MM.1S (cell line): ENCODE results near the gene MYL10.

Experiments
- EZH2 ChIP-seq: fragments of 300-600 bp; sonication (generic); optimal IDR thresholded peaks from 2 replicates; pipeline ENCODE3; 2017; ENCODE audit warnings: low read depth, mild to moderate bottlenecking, antibody characterized with exemption, low read length, mixed read lengths
- EZH2phosphoT487 ChIP-seq: fragments of 300-600 bp; sonication (generic); IDR thresholded peaks from 2 replicates; pipeline ENCODE4 v1.6.1; 2018; ENCODE audit warnings: antibody characterized with exemption, low read length
- TF ChIP-seq, protein P1 (sequence below): fragments of 300-600 bp; sonication (generic); IDR thresholded peaks from 2 replicates; pipeline ENCODE4 v1.5.1; 2016; ENCODE audit warnings: antibody characterized with exemption, low read length, mixed read lengths

DNA sequence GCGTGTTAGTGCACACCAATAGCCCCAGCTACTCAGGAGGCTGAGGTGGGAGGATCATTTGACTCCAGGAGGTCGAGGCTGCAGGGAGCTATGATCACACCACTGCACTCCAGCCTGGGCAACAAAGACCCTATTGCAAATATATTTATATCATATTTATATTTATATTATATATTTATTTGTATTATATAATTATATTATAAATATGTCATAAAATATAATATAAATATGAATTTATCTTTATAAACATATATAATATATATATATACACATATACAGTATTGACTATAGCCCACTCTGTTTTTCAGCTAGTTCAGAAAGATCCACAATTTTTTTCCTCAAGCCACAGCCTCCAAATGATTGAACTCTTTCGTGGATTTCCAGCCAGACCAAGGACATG is 45.3 kb upstream of the MYL10 start:
- TF ChIP-seq, protein P1, sequence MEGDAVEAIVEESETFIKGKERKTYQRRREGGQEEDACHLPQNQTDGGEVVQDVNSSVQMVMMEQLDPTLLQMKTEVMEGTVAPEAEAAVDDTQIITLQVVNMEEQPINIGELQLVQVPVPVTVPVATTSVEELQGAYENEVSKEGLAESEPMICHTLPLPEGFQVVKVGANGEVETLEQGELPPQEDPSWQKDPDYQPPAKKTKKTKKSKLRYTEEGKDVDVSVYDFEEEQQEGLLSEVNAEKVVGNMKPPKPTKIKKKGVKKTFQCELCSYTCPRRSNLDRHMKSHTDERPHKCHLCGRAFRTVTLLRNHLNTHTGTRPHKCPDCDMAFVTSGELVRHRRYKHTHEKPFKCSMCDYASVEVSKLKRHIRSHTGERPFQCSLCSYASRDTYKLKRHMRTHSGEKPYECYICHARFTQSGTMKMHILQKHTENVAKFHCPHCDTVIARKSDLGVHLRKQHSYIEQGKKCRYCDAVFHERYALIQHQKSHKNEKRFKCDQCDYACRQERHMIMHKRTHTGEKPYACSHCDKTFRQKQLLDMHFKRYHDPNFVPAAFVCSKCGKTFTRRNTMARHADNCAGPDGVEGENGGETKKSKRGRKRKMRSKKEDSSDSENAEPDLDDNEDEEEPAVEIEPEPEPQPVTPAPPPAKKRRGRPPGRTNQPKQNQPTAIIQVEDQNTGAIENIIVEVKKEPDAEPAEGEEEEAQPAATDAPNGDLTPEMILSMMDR: no peak
- TF ChIP-seq EZH2 (no peak), EZH2phosphoT487 (no peak)
